HG02970 (cell line): ENCODE results near the gene GPR157.

Experiments
- ATAC-seq: cut with Tn5 transposase; IDR thresholded peaks from one replicate; pipeline ENCODE4 v1.9.1; 2021; ENCODE audit warnings: mild to moderate bottlenecking, moderate library complexity, moderate number of reproducible peaks; ENCODE audit not compliant: unreplicated experiment, low FRiP score

Gene GPR157

GRCh38 chr1:9066945-9067807 lies 61.7 kb downstream of the GPR157 start:
- ATAC-seq: no peak

- no peak for ATAC-seq
Measured at GRCh38 chr1:9065213-9065751, 63.6 kb downstream of the GPR157 start.

- ATAC-seq: no peak
Measured at GRCh38 chr1:9062846-9063245, 66.1 kb downstream of the GPR157 start.

GRCh38 chr1:9062021-9062471 lies 66.9 kb downstream of the GPR157 start:
- ATAC-seq: no peak

GRCh38 chr1:9061252-9061960 lies 67.5 kb downstream of the GPR157 start:
- ATAC-seq: no peak

GRCh38 chr1:9059891-9060744 lies 68.8 kb downstream of the GPR157 start:
- no peak for ATAC-seq

- ATAC-seq: no peak
Measured at GRCh38 chr1:9058465-9058864, 70.4 kb downstream of the GPR157 start.

- ATAC-seq: no peak
Measured at GRCh38 chr1:9057851-9058250, 71.1 kb downstream of the GPR157 start.

- no peak for ATAC-seq
Measured at GRCh38 chr1:9052272-9053049, 76.4 kb downstream of the GPR157 start.

- ATAC-seq: no peak
Measured at GRCh38 chr1:9051379-9051778, 77.5 kb downstream of the GPR157 start.

GRCh38 chr1:9050803-9051202 lies 78.1 kb downstream of the GPR157 start:
- no peak for ATAC-seq
